Tibial nerve (tissue), 4 donors: ENCODE results near the gene PEMT. TPM values are rescaled to one million over a fixed set of nuclear protein-coding genes. Genes with fewer than 3 reads are reported as not detected.

Source experiments
- DNase-seq, 2 donors: peaks; one replicate each; pipeline ENCODE4 v3.0.0-alpha.2; 2019; ENCODE audit warnings: low spot score in 2 of 2
- H3K27ac ChIP-seq, 4 donors: fragments of 200-600 bp; sonication (generic) in 3 of 4; one replicate each; pipeline ENCODE4 v1.5.1; 2017 to 2019; ENCODE audit warnings: mild to moderate bottlenecking in 1 of 4
- H3K27me3 ChIP-seq, 2 donors: fragments of 200-600 bp; sonication (generic) in 1 of 2; one replicate each; pipeline versions ENCODE4 v1.5.1 to v1.6.0; 2017 to 2019
- H3K36me3 ChIP-seq, 3 donors: fragments of 200-600 bp; sonication (generic); one replicate each; pipeline ENCODE4 v1.5.1; 2018 to 2019
- H3K4me1 ChIP-seq, 4 donors: fragments of 200-600 bp; sonication (generic) in 3 of 4; one replicate each; pipeline ENCODE4 v1.5.1; 2017 to 2019
- H3K4me3 ChIP-seq, 4 donors: fragments of 200-600 bp; sonication (generic) in 3 of 4; one replicate each; pipeline ENCODE4 v1.5.1; 2017 to 2019; ENCODE audit warnings: mild to moderate bottlenecking in 1 of 4, moderate library complexity in 1 of 4
- H3K9me3 ChIP-seq, 4 donors: fragments of 200-600 bp; sonication (generic) in 3 of 4; one replicate each; pipeline ENCODE4 v1.5.1; 2017 to 2019
- CTCF ChIP-seq, 5 experiments: fragments of 200-600 bp in 3 of 5; fragments of 450-650 bp in 2 of 5; sonication (generic) in 3 of 5; IDR thresholded peaks; one replicate each; pipeline ENCODE4 v1.5.1; 2016 to 2019; ENCODE audit warnings: antibody characterized with exemption in 5 of 5, mild to moderate bottlenecking in 3 of 5, moderate library complexity in 2 of 5
- EP300 ChIP-seq, 2 donors: sonication (generic); formaldehyde crosslinking; IDR thresholded peaks; one replicate each; pipeline ENCODE4 v1.6.1; 2017; ENCODE audit warnings: antibody characterized with exemption in 2 of 2, mild to moderate bottlenecking in 1 of 2
- POLR2A ChIP-seq, 2 donors: fragments of 450-650 bp; IDR thresholded peaks; one replicate each; pipeline ENCODE4 v1.6.1; 2017; ENCODE audit warnings: antibody characterized with exemption in 2 of 2, mild to moderate bottlenecking in 2 of 2, moderate library complexity in 2 of 2
- WGBS, 2 donors: methylation state at CpG; one replicate each; pipeline ENCODE4 v1.1.5; 2018; 5-methylcytosine and 5-hydroxymethylcytosine counted together
- total RNA-seq, 4 donors: library from RNA; depleted of rRNA; stranded (reverse); fragments of >200 nt; gene quantifications; one replicate each; pipeline ENCODE4 v1.1.0, GENCODE V29; 2016

PEMT gene
- total RNA-seq, 4 donors from 2014 or later, result 29.5 to 80.8 (median 58.8) TPM

DNA sequence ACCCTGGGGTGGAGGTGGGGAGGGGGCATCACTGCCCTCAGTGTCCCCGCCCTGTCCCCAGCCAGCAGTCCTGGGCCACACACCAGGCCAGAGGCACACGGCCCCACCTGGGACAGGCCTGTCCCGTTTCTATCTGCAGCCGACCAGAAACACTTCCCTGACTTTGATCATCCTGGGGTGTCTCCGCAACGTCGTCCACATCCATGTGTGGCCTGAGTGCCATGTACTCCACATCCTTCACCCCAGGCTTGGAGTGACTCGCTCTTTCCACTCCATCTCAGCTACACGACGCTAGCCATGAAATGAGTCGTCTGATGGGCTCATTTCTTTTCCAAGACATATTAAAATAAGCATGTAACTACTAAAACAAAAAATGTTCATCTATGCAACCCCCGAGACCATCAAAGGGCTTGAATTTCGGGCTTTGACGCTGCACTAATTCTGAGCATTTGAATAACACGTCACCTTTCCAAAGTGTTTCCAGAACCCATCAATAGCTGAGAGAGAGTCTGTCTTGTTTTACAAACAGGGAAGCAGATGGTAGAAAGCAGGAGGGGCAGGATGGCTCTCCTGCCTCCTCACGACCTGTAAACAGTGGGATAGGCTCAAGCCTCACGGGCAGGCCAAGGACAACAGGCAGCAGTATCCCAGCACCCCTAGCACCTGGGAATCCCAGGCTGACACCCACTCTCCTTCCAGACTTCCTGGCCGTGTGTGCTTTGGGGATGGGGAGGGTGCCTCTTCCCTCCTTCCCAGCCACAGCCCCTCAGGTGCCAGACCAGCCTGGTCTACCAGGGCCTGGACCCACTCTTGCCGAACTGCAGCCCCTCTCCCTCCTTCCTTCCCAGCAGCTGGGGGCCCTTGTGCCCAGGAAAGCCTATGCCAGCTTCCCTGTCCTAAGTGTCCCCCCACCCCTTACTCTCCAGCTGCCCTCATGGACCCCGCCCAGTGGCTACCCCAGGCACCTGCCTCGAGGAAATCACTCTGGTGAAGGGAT lies 75.3 kb downstream of the PEMT start:
- peak overlapping the region in 3 of 4 donors; percentile 40 to 90 (median 72) for H3K27ac ChIP-seq

DNA sequence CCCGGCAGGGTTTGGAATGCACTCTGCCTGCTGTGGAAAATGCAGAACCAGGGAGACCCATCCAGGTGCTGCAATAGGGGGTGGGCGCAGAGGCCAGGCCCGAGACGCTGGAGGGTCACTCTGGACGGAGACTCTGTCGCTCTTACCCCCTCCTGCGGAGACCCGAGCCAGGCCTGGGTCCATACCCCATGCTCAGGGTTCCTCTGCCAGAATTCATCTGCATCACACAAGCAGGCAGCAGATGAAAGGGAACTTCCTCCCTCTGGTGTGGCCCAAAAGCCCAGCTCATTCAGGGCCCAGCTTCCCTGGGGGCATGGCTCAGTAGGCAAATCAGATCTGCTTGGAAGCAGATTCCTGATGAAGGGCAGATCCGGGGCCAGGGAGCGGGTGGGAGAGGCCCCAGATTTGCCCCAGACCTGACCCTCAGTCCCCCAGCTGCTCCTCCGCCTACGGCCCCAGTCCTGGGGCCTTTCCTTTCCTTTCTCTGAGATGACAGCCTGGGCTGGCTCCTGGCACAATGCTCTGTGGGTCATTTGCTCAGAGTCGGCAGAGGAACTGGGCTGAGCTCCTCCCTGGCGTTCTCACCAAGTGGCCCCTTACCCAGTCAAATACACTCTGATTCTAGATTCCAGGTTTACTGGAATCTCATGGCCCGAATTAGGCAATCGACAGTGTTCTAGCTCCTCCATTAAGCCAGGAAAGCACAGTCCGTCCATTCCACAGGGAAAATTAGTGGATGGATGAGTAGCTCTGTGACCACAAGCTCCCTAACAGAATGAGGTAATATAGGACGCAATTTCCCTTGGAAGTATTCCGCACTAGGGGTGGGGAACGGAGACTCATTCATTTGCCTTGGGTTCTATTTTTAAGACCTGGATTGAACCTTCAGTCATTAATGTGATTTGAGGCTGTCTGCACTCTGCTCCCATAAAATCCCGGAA lies 76.2 kb downstream of the PEMT start:
- peak overlapping the region in 3 of 4 donors; percentile 40 to 90 (median 61) for H3K27ac ChIP-seq
- H3K4me1 ChIP-seq, result peaks cover 0 to 36% (median 0%) of the 10 kb centered on the region in 4 donors
- DNase-seq, result peak in 1 of 2 donors; percentile 62
- H3K4me3 ChIP-seq, result no peak overlapping the region
- WGBS, 2 donors, result 71 to 76% methylated on average over 16 to 19 of the region's 21 CpGs
- TF ChIP-seq POLR2A (IDR thresholded peaks at IDR 0.05) (no peak), CTCF (IDR thresholded peaks at IDR 0.05) (no peak), EP300 (IDR thresholded peaks at IDR 0.05) (peak in 1 of 2 donors; percentile 82)
- no peaks in the 10 kb centered on the region for H3K9me3 ChIP-seq
- no peaks in the 10 kb centered on the region for H3K27me3 ChIP-seq
- H3K36me3 ChIP-seq, result peaks cover 0 to 11% (median 0%) of the 10 kb centered on the region in 3 donors

More for the DNA sequence above, 75.3 kb downstream of the PEMT start:
- 69 to 74% methylated on average over 21 of the region's 21 CpGs for WGBS, 2 donors
- no peaks in the 10 kb centered on the region for H3K9me3 ChIP-seq
- no peaks in the 10 kb centered on the region for H3K27me3 ChIP-seq
- no peak for DNase-seq
- H3K36me3 ChIP-seq, result peaks cover 0 to 21% (median 0%) of the 10 kb centered on the region in 3 donors
- peaks cover 0 to 36% (median 0%) of the 10 kb centered on the region in 4 donors for H3K4me1 ChIP-seq
- TF ChIP-seq POLR2A (IDR thresholded peaks at IDR 0.05) (no peak), CTCF (IDR thresholded peaks at IDR 0.05) (no peak), EP300 (IDR thresholded peaks at IDR 0.05) (no peak)
- no peak overlapping the region for H3K4me3 ChIP-seq

DNA sequence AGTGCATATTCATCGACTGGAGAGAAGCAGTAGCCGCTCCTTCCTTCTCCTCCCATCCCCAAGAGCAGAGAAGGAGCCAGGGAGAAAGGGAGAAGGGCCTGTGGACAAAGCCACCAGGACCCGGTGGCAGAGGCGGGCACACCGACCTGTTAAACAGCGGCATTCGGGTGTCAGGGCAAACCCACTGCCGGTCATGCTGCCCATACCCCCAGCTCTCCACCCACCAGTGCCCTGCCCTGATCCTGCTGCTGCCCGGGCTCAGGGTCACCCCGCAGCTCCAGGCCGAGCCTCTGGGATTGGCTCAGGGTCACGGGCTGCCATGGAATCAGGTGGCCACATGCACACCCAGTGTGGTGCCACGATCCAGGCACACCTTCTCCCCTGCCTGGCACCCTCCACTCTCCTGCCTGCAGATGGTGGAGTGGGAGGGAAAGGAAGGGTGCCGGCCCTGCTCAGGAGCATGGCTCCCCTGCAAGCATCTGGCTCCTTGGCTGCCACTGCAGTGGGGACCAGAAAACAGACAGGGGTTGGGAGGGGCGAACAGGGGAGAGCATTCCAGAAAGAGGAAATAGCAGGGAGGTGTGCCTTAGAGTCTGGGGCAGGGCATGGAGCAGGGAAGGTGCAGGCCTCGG lies 77.0 kb downstream of the PEMT start:
- peaks cover 0 to 6% (median 0%) of the 10 kb centered on the region in 3 donors for H3K36me3 ChIP-seq
- H3K4me1 ChIP-seq, result peaks cover 0 to 36% (median 0%) of the 10 kb centered on the region in 4 donors
- peak overlapping the region in 2 of 4 donors; percentile 32 to 90 for H3K27ac ChIP-seq
- H3K27me3 ChIP-seq, result no peaks in the 10 kb centered on the region
- no peaks in the 10 kb centered on the region for H3K9me3 ChIP-seq
- no peak for TF ChIP-seq POLR2A (IDR thresholded peaks at IDR 0.05)
- TF ChIP-seq EP300 (IDR thresholded peaks at IDR 0.05), result no peak
- no peak for TF ChIP-seq CTCF (IDR thresholded peaks at IDR 0.05)
- DNase-seq, result no peak
- no peak overlapping the region for H3K4me3 ChIP-seq
- WGBS, 2 donors, result 76 to 85% methylated on average over 12 to 13 of the region's 16 CpGs

- Histone ChIP-seq H3K36me3 (peaks cover 0 to 11% (median 0%) of the 10 kb centered on the region in 3 donors), H3K27ac (no peak overlapping the region), H3K9me3 (no peaks in the 10 kb centered on the region), H3K27me3 (no peaks in the 10 kb centered on the region), H3K4me3 (no peak overlapping the region), H3K4me1 (peaks cover 0 to 36% (median 0%) of the 10 kb centered on the region in 4 donors)
- 97 to 99% methylated on average over 7 of the region's 7 CpGs for WGBS, 2 donors
- TF ChIP-seq POLR2A (IDR thresholded peaks at IDR 0.05) (no peak), EP300 (IDR thresholded peaks at IDR 0.05) (no peak), CTCF (IDR thresholded peaks at IDR 0.05) (no peak)
- DNase-seq, result no peak
Observed at GRCh38 chr17:17513626-17514025, 77.9 kb downstream of the PEMT start.
